Measurements from ENCODE around the gene PDGFC. TPM values are rescaled to one million over a fixed set of nuclear protein-coding genes. Genes with fewer than 3 reads are reported as not detected.
"Not testable (repeated sequence)": the region's sequence is repeated elsewhere in the genome, so short reads cannot be mapped to it uniquely, and the experiment has no call there.

The PDGFC gene
- total RNA-seq, 2 experiments from 2014 or later = not detected

- DNase-seq = no peak
- ChIA-PET POLR2A (no interaction called here), CTCF (no interaction called here)
- Mint-ChIP-seq H3K27ac (no peak overlapping the region), H3K27me3 (no peaks in the 10 kb centered on the region), H3K4me3 (no peak overlapping the region), H3K4me1 (ENCODE audit: low read depth) (no peaks in the 10 kb centered on the region), H3K9me3 (peaks cover 4% of the 10 kb centered on the region), H3K36me3 (no peaks in the 10 kb centered on the region)
- intact Hi-C loops (cut with micrococcal nuclease) = no loop called here
These were observed 96.5 kb downstream of the PDGFC start for GRCh38 chr4:156875055-156875454.

GRCh38 chr4:156873799-156874198 lies 97.8 kb downstream of the PDGFC start:
- no peak for DNase-seq
- Mint-ChIP-seq H3K4me3 (no peak overlapping the region), H3K36me3 (no peaks in the 10 kb centered on the region), H3K27ac (no peak overlapping the region), H3K9me3 (peaks cover 4% of the 10 kb centered on the region), H3K4me1 (ENCODE audit: low read depth) (no peaks in the 10 kb centered on the region), H3K27me3 (no peaks in the 10 kb centered on the region)
- ChIA-PET POLR2A (no interaction called here), CTCF (no interaction called here)
- intact Hi-C loops (cut with micrococcal nuclease) = no loop called here

GRCh38 chr4:156870861-156871260 lies 100.7 kb downstream of the PDGFC start:
- Mint-ChIP-seq H3K27me3 (no peaks in the 10 kb centered on the region), H3K27ac (no peak overlapping the region), H3K4me3 (no peak overlapping the region), H3K36me3 (no peaks in the 10 kb centered on the region), H3K4me1 (ENCODE audit: low read depth) (no peaks in the 10 kb centered on the region), H3K9me3 (peaks cover 7% of the 10 kb centered on the region)
- POLR2A ChIA-PET = no interaction called here
- intact Hi-C loops (cut with micrococcal nuclease) = no loop called here
- DNase-seq = no peak
- CTCF ChIA-PET = no interaction called here

- H3K36me3 Mint-ChIP-seq = no peaks in the 10 kb centered on the region
- no peak for DNase-seq
- POLR2A ChIA-PET = no interaction called here
These were observed 101.5 kb downstream of the PDGFC start for GRCh38 chr4:156870131-156870530.

GRCh38 chr4:156866088-156866487 lies 105.5 kb downstream of the PDGFC start:
- H3K27ac Mint-ChIP-seq; H3K36me3 Mint-ChIP-seq; POLR2A ChIA-PET; H3K9me3 Mint-ChIP-seq; H3K4me1 Mint-ChIP-seq (ENCODE audit: low read depth); CTCF ChIA-PET; H3K4me3 Mint-ChIP-seq; DNase-seq; H3K27me3 Mint-ChIP-seq; intact Hi-C loops (cut with micrococcal nuclease): not testable (repeated sequence)

More at GRCh38 chr4:156870131-156870530, 101.5 kb downstream of the PDGFC start:
- intact Hi-C loops (cut with micrococcal nuclease) = no loop called here
- CTCF ChIA-PET = no interaction called here
- Mint-ChIP-seq H3K4me3 (no peak overlapping the region), H3K27me3 (no peaks in the 10 kb centered on the region), H3K9me3 (peaks cover 10% of the 10 kb centered on the region), H3K4me1 (ENCODE audit: low read depth) (no peaks in the 10 kb centered on the region), H3K27ac (no peak overlapping the region)

- POLR2A ChIA-PET = no interaction called here
- CTCF ChIA-PET = no interaction called here
- H3K4me1 Mint-ChIP-seq (ENCODE audit: low read depth) = no peaks in the 10 kb centered on the region
- H3K27me3 Mint-ChIP-seq = no peaks in the 10 kb centered on the region
- intact Hi-C loops (cut with micrococcal nuclease) = no loop called here
- H3K9me3 Mint-ChIP-seq = peaks cover 8% of the 10 kb centered on the region
- no peaks in the 10 kb centered on the region for H3K36me3 Mint-ChIP-seq
- no peak for DNase-seq
- H3K27ac Mint-ChIP-seq = no peak overlapping the region
- H3K4me3 Mint-ChIP-seq = no peak overlapping the region
These were observed 106.1 kb downstream of the PDGFC start for GRCh38 chr4:156865451-156865850.

GRCh38 chr4:156858071-156858470 lies 113.5 kb downstream of the PDGFC start:
- Mint-ChIP-seq H3K4me1 (ENCODE audit: low read depth) (no peaks in the 10 kb centered on the region), H3K36me3 (no peaks in the 10 kb centered on the region), H3K27me3 (no peaks in the 10 kb centered on the region), H3K9me3 (no peaks in the 10 kb centered on the region), H3K4me3 (no peak overlapping the region), H3K27ac (no peak overlapping the region)
- intact Hi-C loops (cut with micrococcal nuclease) = no loop called here
- ChIA-PET CTCF (no interaction called here), POLR2A (no interaction called here)
- no peak for DNase-seq

- Mint-ChIP-seq H3K27me3 (no peaks in the 10 kb centered on the region), H3K9me3 (peaks cover 33% of the 10 kb centered on the region), H3K36me3 (no peaks in the 10 kb centered on the region), H3K4me1 (ENCODE audit: low read depth) (no peaks in the 10 kb centered on the region), H3K27ac (no peak overlapping the region), H3K4me3 (no peak overlapping the region)
- CTCF ChIA-PET = no interaction called here
- DNase-seq = no peak
- intact Hi-C loops (cut with micrococcal nuclease) = no loop called here
- POLR2A ChIA-PET = no interaction called here
These were observed 132.8 kb downstream of the PDGFC start for GRCh38 chr4:156838761-156839160.

GRCh38 chr4:156837625-156838345 lies 133.8 kb downstream of the PDGFC start:
- Mint-ChIP-seq H3K4me1 (ENCODE audit: low read depth) (no peaks in the 10 kb centered on the region), H3K27me3 (no peaks in the 10 kb centered on the region), H3K4me3 (no peak overlapping the region), H3K36me3 (no peaks in the 10 kb centered on the region), H3K9me3 (peaks cover 33% of the 10 kb centered on the region), H3K27ac (no peak overlapping the region)
- intact Hi-C loops (cut with micrococcal nuclease) = no loop called here
- POLR2A ChIA-PET = no interaction called here
- DNase-seq = no peak
- CTCF ChIA-PET = no interaction called here

GRCh38 chr4:156832886-156833285 lies 138.7 kb downstream of the PDGFC start:
- Mint-ChIP-seq H3K27me3 (no peaks in the 10 kb centered on the region), H3K4me3 (no peak overlapping the region), H3K36me3 (no peaks in the 10 kb centered on the region), H3K4me1 (ENCODE audit: low read depth) (no peaks in the 10 kb centered on the region), H3K9me3 (peaks cover 6% of the 10 kb centered on the region), H3K27ac (no peak overlapping the region)
- CTCF ChIA-PET = no interaction called here
- no peak for DNase-seq
- intact Hi-C loops (cut with micrococcal nuclease) = no loop called here
- POLR2A ChIA-PET = no interaction called here

GRCh38 chr4:156830351-156830750 lies 141.2 kb downstream of the PDGFC start:
- H3K27me3 Mint-ChIP-seq = no peaks in the 10 kb centered on the region

GRCh38 chr4:156829201-156829873 lies 142.3 kb downstream of the PDGFC start:
- ChIA-PET CTCF (no interaction called here), POLR2A (no interaction called here)
- no peaks in the 10 kb centered on the region for H3K27me3 Mint-ChIP-seq
- no peaks in the 10 kb centered on the region for H3K36me3 Mint-ChIP-seq
- no peaks in the 10 kb centered on the region for H3K9me3 Mint-ChIP-seq
- H3K27ac Mint-ChIP-seq = no peak overlapping the region
- no peak for DNase-seq
- H3K4me1 Mint-ChIP-seq (ENCODE audit: low read depth) = no peaks in the 10 kb centered on the region
- no peak overlapping the region for H3K4me3 Mint-ChIP-seq
- intact Hi-C loops (cut with micrococcal nuclease) = no loop called here

More at GRCh38 chr4:156830351-156830750, 141.2 kb downstream of the PDGFC start:
- ChIA-PET POLR2A (no interaction called here), CTCF (no interaction called here)
- H3K27ac Mint-ChIP-seq = no peak overlapping the region
- intact Hi-C loops (cut with micrococcal nuclease) = no loop called here
- no peak overlapping the region for H3K4me3 Mint-ChIP-seq
- H3K4me1 Mint-ChIP-seq (ENCODE audit: low read depth) = no peaks in the 10 kb centered on the region
- H3K36me3 Mint-ChIP-seq = no peaks in the 10 kb centered on the region
- H3K9me3 Mint-ChIP-seq = no peaks in the 10 kb centered on the region
- no peak for DNase-seq

GRCh38 chr4:156827519-156827918 lies 144.1 kb downstream of the PDGFC start:
- Mint-ChIP-seq H3K27me3 (no peaks in the 10 kb centered on the region), H3K4me1 (ENCODE audit: low read depth) (no peaks in the 10 kb centered on the region), H3K9me3 (no peaks in the 10 kb centered on the region), H3K4me3 (no peak overlapping the region), H3K27ac (no peak overlapping the region), H3K36me3 (no peaks in the 10 kb centered on the region)
- CTCF ChIA-PET = no interaction called here
- intact Hi-C loops (cut with micrococcal nuclease) = no loop called here
- POLR2A ChIA-PET = no interaction called here
- DNase-seq = no peak

Data from activated CD4-positive, alpha-beta memory T cell treated with anti-CD3 and anti-CD28 coated beads for 36 hours (primary cell).